Stimulated activated CD4-positive, alpha-beta T cell treated with anti-CD3 and anti-CD28 coated beads, Interleukin-15, amount 100 ng/mL, for 1 hour (primary cell): ENCODE measurements around the gene BMERB1.
"Not testable (repeated sequence)": the region's sequence is repeated elsewhere in the genome, so short reads cannot be mapped to it uniquely, and the experiment has no call there.

ENCODE experiments used
- DNase-seq, 2 donors: peaks; one replicate each; pipeline ENCODE4 v3.0.0-alpha.2; 2020; ENCODE audit warnings: low read depth in 1 of 2, low spot score in 1 of 2

The BMERB1 gene

DNA sequence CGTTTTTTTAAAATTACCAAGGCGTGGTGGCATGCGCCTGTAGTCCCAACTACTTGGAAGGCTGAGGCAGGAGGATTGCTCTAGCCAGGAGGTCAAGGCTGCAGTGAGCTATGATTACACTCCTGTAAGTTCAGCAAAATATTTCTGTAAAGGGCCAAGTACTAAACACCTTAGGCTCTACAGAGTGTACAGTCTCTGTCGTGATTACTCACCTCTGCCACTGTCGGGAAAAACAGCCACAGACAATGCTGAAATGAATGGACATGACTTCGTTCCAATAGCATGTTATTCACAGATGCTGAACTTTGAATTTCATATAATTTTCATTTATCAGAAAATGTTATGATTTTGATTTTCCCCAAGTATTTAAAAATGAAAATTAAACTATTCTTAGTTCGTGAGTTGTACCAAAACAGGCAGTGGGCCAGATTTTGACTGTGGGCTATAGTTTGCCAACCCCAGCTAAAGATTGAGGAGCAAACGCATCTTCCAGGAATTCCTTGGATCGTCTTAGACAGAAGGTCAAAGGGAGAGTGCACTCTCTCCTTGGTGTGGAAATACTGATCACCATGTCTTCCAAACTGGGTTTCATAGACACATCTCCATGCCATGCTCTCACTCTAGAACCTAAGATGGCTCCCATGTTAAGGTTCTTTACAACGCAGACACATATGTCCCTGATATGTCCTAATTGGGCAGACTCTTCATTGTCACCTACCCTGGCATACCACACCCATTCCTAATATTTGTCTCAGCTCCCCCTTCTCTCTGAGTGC lies 119.1 kb downstream of the BMERB1 start:
- DNase-seq: no peak

DNA sequence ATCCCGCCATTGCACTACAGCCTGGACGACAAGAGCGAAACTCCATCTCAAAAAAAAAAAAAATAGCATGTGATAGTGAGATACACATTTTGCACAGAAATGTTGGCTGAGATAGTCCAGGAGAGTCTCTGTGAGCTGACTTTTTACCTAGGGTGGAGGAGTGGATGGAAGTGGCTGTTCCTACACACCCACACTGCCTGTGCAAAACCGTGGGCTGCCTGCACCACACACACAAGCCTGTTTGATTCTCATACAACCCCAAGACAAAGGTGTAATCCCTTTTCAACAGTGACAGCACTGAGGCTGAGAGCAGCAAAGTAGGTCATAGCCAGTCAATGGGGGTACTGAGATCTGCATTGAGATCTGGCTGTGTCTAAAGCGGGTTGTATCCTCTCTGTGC lies 121.7 kb downstream of the BMERB1 start:
- no peak for DNase-seq

DNA sequence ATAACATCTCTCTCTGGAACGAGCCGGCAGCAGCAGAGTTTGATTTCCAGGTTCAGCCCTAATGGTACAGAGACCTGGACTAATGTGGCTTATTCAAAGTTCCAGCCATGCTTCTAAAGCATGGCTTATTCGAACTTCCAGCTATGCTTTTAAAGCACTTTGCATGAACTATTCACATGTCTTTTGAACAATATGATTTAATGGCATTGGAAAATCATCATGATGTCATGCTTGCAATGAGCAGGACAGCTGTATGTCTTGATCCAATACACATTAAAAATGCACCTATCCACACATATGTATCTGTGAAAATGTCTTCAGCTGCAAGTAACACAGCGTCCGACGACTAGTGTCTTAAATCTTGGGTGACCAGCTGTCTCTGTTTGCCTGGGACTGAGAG lies 122.9 kb downstream of the BMERB1 start:
- DNase-seq: no peak

- DNase-seq: no peak
Measured at GRCh38 chr16:15559176-15559575, 124.8 kb downstream of the BMERB1 start.

DNA sequence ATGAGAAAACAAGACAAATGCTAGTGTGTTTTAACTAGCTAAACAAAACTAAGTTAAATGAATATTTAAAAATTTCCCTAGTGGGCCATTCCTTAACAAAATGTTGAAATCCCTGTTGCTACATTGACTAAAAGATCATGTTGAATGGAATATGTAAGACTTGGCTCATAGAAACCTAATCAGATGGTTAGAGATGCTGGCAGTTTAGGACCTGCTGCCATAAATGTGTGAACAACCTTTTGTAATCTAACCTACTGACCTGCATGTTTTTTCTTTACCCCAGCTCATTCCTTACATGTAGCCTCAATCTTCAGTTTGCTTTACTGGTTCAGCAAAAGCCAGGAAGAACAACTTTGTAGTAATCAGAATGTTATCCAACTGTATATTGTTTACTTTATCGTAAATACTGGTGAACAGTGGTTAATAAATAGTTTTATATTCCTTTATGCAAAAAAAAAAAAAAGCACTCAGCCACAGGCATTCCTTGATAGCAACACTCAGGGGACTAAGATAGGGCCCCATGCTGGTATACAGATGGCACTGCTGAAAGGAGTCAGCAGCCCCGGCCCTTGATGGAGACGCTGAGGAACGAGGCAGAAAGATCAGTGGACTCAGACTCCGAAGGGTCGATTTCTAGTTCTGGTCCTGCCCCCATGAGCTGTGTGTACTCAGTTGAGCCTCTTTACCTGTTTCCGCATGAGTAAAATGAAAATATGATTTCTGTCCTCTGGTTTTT lies 130.4 kb downstream of the BMERB1 start:
- no peak for DNase-seq

- DNase-seq: no peak
Measured at GRCh38 chr16:15566095-15566494, 131.7 kb downstream of the BMERB1 start.

DNA sequence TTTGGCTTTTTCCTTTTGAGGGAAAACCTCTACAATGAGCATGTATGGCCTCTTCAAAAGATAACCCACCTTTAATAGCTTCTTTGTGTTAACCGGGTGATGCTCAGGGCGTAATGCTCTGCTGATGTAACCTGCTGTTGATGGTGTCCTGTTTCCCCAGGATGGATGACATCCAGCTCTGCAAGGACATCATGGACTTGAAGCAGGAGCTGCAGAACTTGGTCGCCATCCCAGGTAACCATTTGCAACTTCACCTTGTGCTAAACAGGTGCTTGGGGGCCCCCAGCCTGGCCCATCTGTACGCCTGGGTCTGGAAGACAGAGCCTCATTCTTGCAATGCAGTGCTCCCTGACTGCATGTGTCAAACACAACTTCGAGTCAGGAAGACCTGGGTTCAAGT lies 133.4 kb downstream of the BMERB1 start:
- DNase-seq: no peak

DNA sequence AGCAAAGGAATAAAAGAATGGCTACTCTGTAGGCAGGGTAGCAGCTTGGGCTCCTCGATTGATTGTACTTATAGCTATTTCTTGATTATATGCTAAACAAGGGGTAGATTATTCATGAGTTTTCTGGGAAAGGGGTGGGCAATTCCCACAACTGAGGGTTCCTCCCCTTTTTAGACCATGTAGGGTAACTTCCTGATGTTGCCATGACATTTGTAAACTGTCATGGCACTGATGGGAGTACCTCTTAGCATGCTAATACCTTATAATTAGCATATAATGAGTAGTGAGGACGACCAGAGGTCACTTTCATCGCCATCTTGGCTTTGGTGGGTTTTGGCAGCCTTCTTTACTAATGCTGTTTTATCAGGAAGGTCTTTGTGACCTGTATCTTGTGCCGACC lies 136.3 kb downstream of the BMERB1 start:
- DNase-seq: not testable (repeated sequence)

GRCh38 chr16:15571557-15571956 lies 137.2 kb downstream of the BMERB1 start:
- no peak for DNase-seq

- no peak for DNase-seq
Measured at GRCh38 chr16:15572329-15573001, 138.1 kb downstream of the BMERB1 start.

DNA sequence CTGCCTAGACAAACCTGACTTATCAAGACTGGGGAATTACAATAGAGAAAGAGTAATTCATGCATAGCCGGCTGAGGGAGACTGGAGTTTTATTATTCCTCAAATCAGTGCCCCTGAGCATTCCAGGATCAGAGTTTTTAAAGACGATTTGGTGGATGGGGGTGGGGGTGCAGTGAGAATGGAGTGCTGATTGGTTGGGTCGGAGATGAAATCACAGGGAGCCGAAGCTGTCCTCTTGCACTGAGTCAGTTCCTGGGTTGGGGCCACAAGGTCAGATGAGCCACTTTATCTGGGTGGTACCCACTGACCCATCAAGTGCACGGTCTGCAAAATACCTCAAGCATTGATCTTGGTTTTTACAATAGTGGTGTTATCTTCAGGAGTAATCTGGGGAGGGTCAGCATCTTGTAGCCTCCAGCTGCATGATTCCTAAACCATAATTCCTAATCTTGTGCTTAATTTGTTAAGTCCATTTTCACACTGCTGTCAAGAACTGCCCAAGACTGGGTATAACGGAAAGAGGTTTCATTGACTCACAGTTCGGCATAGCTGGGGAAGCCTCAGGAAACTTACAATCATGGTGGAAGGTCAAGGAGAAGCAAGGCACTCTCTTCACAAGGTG lies 139.0 kb downstream of the BMERB1 start:
- no peak for DNase-seq

DNA sequence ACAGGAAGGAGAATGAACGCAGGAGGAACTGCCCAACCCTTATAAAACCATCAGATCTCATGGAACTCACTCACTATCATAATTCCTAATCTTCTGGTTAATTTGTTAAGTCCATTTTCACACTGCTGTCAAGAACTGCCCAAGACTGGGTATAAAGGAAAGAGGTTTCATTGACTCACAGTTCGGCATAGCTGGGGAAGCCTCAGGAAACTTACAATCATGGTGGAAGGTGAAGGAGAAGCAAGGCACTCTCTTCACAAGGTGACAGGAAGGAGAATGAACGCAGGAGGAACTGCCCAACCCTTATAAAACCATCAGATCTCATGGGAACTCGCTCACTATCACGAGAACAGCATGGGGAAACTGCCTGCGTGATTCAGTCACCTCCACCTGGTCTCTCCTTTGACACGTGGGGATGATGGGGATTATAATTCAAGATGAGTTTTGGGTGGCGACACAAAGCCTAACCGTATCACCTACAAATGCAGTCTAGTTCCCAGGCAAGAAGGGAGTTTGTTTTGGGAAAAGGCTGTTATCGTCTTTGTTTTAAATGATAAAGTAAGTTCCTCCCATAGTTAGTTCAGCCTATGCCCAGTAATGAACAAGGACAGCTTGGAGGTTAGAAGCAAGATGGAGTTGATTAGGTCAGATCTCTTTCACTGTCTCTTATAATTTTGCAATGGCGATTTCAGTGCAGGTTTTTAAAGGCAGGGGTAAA lies 139.7 kb downstream of the BMERB1 start:
- DNase-seq: not testable (repeated sequence)

GRCh38 chr16:15574614-15574948 lies 140.2 kb downstream of the BMERB1 start:
- DNase-seq: no peak

- no peak for DNase-seq
Measured at GRCh38 chr16:15575293-15576049, 141.1 kb downstream of the BMERB1 start.

DNA sequence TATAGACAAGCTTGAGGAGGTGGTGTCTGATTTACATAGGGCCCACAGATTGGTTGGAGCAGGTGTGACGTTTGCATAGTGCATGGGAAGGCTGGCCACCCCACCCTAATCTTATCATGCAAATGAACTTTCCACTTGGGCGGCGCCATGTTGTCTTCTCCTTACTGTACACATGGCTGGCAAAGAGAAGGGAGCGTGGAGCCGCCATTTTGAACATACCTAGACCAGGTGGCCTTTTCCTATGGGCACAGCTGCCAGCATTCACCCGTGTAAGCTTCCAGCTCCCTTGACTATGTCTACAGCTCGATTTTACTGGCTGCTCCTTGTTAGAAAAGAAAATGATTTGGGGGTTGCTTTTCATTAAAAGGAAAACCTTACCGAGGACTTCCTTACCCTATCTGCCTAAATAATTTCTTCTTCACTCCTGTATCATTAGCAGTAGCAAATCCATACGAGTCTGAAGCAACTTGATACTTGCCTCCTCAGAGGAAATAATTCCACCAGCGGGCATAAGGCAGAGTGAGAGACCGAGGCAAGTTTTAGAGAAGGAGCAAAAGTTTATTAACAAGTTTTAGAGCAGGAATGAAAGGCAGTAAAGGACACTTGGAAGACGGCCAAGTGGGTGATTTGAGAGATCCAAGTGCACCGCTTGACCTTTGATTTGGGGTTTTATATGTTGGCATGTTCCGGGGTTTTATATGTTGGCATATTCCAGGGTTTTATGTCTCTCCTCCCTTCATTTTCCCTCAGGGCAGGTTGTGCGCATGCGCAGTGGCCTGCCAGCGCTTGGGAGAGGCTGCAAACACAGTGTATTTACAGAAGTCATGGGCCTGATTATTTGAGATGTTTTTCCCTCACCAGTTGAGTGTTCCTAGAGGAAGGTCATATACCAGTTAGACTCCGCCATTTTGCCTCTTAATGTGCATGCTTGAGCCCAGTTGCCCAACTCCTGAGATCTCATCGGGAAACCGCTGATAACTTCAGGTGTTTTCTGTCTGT lies 142.9 kb downstream of the BMERB1 start:
- no peak for DNase-seq

DNA sequence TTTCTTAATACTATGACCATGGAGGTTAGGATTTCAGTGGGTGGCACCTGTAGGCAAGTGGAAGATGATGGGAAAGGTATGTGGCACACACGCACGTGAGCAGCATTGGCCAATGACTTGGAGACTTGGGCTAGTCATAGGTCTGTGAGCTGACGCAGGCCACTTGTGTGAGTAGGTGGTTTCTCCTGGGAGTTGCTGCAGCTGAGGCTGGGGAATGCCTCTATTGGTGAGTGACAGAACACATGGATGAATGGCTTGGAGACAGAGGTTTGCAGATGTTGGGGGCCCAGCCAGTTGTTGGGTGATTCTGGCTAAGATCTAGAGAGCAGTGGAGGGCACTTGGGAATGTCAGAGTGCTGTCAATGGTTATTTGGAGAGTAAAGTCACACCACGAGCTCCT lies 144.4 kb downstream of the BMERB1 start:
- DNase-seq: no peak

- no peak for DNase-seq
Measured at GRCh38 chr16:15581127-15581815, 146.9 kb downstream of the BMERB1 start.

- no peak for DNase-seq
Measured at GRCh38 chr16:15583526-15583925, 149.1 kb downstream of the BMERB1 start.

DNA sequence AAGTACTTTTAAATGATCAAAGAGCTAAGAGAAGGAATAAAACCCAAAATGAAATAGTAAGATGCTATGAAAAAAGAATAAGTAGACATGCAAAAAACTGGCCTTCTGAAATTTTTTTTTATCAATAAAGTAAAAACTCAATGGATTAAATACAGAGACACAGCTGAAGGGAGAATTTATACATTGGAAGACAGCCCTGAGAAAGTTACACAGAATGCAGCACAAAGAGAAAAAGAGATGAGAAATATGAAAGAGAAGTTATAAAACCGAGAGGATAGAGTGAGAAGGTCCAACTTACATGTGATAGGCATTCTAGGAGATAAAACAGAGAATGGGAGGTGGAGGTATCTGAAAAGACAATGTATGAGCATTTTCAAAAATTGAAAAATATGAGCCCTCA lies 151.6 kb downstream of the BMERB1 start:
- no peak for DNase-seq
